MM.1S (cell line): Measurements from ENCODE around the gene C1orf21.

ENCODE experiments used
- EZH2phosphoT487 ChIP-seq: fragments of 300-600 bp; sonication (generic); IDR thresholded peaks from 2 replicates; pipeline ENCODE4 v1.6.1; 2018; ENCODE audit warnings: antibody characterized with exemption, low read length
- TF ChIP-seq, protein P1 (sequence below): fragments of 300-600 bp; sonication (generic); IDR thresholded peaks from 2 replicates; pipeline ENCODE4 v1.5.1; 2016; ENCODE audit warnings: antibody characterized with exemption, low read length, mixed read lengths

DNA sequence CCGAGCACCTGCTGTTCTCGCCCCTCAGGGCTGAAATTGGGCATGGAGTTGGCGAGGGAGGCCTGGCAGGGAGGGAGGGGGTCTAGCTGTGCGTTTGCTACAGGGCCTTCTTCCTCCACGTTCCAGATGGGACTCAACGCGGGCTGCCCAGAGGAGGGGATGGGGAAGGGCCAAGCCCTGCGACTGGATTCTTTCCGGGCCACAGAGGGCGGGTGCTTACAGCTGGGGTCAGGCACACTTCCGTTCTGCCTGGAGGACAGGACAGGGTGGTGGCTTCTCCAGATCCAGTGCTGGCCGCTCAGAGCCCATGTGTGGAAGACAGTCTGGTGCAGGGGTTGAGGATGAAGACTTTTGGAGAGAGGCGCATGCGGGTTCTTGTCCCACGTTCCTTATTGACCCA lies 277.8 kb downstream of the C1orf21 start:
- TF ChIP-seq, protein P1, sequence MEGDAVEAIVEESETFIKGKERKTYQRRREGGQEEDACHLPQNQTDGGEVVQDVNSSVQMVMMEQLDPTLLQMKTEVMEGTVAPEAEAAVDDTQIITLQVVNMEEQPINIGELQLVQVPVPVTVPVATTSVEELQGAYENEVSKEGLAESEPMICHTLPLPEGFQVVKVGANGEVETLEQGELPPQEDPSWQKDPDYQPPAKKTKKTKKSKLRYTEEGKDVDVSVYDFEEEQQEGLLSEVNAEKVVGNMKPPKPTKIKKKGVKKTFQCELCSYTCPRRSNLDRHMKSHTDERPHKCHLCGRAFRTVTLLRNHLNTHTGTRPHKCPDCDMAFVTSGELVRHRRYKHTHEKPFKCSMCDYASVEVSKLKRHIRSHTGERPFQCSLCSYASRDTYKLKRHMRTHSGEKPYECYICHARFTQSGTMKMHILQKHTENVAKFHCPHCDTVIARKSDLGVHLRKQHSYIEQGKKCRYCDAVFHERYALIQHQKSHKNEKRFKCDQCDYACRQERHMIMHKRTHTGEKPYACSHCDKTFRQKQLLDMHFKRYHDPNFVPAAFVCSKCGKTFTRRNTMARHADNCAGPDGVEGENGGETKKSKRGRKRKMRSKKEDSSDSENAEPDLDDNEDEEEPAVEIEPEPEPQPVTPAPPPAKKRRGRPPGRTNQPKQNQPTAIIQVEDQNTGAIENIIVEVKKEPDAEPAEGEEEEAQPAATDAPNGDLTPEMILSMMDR, result no peak
- no peak for TF ChIP-seq EZH2phosphoT487
